Stimulated activated CD8-positive, alpha-beta memory T cell treated with anti-CD3 and anti-CD28 coated beads, Interleukin-4, amount 100 ng/mL, for 48 hours (primary cell): ENCODE results near the gene KRT37.
A peak's percentile ranks its signal among the peaks of the same experiment; 100 is the strongest.
"Not testable (repeated sequence)": the region's sequence is repeated elsewhere in the genome, so short reads cannot be mapped to it uniquely, and the experiment has no call there.

Experiments
- DNase-seq: peaks from one replicate; pipeline ENCODE4 v3.0.0-alpha.2; 2020

The KRT37 gene

DNA sequence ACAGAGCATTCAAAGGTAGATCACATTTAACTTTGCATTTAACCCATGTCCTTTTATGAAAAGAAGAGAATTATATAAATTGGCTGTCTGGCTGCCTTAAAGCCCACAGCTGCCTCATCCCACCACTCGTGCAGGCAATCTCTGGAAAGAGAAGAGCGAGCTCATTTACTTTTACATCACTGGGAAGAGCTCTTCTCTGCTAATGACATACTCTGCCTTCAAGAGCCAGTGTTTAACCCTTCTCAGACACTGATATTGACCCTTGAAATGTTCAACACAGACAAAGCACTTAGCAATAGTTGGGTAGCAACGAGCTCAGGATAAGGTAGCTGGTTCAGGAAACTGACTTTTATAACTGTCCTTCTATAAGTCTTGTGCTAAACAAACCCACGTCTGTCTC, 9.6 kb upstream of the KRT37 start:
- DNase-seq, result no peak

DNA sequence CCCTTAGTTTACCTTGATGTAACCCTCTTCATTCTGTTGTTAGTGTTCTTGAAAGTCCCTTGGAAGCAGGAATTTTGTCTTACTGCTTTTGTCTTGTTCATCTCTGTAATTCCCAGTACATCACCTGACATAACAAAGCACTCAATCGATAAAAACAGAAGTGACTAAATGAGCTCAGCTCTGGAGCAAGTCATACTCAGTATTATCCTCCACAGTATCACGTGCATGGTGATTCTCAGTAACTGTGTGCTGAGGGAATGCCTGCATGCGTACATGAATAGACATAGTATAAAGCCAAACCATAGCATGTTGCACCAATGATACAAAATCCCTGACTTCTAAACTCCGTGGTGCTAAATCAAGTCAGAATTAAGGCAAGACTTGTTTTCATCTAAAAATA, 9.2 kb upstream of the KRT37 start:
- DNase-seq, result no peak

DNA sequence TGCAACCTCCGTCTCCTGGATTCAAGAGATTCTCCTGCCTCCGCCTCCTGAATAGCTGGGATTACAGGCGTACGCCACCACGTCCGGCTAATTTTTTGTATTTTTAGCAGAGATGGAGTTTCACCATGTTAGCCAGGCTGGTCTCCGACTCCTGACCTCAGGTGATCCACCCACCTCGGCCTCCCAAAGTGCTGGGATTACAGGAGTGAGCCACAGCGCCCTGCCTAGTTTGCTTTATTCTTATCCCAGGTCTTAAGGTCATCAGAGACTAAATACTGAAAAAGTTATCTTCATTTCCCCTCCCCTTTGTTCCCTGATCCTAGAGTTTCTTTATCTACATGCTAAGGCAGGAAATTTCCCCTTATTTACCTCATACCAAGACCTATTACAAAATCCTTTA, 6.0 kb upstream of the KRT37 start:
- DNase-seq, result not testable (repeated sequence)

DNA sequence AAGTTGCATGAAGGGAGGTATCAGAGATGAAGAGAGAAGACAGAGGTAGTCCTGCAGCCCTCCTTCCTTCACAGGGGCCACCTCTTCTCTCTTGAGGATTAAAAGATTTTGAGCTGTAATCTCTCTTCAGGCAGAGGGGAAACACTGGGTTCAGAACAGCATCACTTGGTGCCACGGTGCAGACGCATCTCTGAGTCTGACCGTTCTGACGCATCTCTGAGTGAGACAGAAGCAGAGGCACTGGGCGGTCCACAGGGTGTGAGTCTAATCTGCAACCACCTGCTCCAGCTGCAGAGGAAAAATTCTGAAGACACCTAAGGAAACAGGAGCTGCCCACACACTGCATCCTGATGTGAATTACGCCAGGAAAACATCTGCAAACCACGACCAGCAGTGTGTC, 5.3 kb upstream of the KRT37 start:
- DNase-seq, result no peak

GRCh38 chr17:41428591-41429291, 4.4 kb upstream of the KRT37 start:
- DNase-seq, result no peak

DNA sequence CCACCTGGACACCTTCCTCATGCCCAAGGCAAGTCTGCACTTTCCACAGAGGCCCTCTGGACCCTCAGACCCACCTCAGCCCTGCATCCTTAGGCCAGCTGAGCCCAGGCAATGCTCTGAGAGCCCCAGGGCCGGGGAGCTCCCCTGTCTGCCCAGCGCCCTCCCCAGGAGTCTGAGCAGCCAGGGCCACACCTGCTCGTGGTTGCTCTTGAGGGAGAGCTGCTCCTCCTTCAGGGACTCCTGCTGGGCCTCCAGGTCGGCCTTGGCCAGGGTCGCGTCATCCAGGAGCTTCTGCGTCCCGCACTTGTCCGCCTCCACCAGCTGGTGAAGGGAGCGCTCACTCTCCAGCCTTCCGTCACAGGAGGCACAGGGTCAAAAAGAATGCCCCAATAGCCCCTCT, 1.8 kb downstream of the KRT37 start:
- DNase-seq, result not testable (repeated sequence)

DNA sequence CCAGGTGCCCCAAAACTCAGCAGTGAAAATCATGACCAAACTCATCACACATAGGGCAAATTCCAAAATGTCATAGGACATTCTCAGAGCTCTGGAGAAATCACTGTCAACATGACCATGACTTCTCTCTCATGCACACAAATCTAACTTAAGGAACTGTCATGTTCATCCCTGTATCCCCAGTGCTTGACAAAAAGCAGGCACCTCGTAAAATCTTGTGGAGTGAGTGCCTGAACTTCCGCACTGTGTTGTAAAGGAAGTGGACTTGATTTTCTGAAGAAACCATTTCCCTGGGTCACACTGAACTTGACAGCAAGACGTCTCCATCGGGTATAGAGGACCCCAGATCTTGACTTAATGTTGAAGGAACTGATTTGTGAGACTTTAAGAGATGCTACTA, 2.8 kb downstream of the KRT37 start:
- DNase-seq, result no peak

DNA sequence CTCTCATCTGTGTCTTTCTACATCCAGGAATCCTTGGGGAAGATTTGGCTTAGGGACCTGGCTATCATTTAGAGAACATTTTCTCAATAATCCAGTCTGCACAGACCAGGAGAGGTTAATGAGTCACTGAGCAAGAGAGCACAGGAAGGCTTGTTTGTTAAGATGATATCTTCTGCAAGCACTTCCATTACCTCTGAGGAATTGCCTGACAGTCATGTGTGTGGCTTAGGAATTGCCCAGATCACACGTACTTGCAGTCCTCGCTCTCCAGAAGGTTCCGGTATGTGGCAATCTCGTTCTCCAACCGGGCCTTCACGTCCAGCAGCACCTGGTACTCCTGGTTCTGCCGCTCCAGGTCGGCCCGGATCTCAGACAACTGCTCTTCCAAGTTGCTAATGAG, 3.3 kb downstream of the KRT37 start:
- DNase-seq, result no peak

- DNase-seq, result no peak
Observed at GRCh38 chr17:41420134-41420533, 4.3 kb downstream of the KRT37 start.

DNA sequence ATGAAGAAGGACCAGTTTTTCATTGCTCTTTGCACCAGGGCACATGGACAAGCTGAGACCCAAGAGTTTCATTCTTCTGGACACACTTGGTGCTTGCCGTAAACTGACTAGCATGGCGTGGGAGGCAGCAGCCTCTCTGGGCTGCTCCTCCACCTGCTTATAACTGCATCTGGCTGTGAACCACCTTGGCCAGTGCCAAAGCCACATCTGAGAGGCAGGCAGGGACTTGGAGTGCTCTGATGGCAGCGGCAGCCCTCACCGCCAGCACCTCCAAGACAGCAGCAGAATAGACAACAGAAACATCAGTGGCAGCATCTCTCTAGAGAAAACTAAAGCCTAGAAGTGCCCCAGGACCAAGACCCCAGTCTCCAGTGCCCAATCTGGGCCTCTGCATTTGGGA, 4.7 kb downstream of the KRT37 start:
- no peak for DNase-seq

- DNase-seq, result no peak
Observed at GRCh38 chr17:41418116-41418860, 6.1 kb downstream of the KRT37 start.

DNA sequence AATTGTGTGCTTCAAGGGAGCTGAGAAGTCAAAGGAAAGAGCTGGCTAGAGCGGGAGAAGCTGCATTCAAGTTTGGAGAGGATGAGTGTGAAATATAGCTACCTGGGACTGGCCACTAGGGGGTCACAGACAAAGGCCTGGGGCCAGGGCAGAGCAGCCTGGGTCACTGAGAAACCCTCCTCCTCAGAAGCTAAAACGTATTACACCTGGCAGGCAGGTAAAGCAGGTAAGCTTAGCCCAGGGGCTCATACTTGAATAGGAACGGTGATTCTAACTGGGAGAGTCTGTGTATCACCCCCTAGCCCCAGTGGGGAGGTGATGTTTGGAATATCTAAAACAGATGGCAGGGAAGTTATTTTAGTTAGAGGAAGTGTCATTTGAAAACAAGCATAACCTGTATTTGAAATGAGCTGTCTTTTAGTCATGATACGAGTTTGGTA, 6.8 kb downstream of the KRT37 start:
- DNase-seq, result no peak

GRCh38 chr17:41417127-41417526, 7.3 kb downstream of the KRT37 start:
- no peak for DNase-seq

- no peak for DNase-seq
Observed at GRCh38 chr17:41416479-41416878, 7.9 kb downstream of the KRT37 start.

- DNase-seq, result no peak
Observed at GRCh38 chr17:41415833-41416335, 8.5 kb downstream of the KRT37 start.

- DNase-seq, result no peak
Observed at GRCh38 chr17:41415411-41415810, 9.0 kb downstream of the KRT37 start.

DNA sequence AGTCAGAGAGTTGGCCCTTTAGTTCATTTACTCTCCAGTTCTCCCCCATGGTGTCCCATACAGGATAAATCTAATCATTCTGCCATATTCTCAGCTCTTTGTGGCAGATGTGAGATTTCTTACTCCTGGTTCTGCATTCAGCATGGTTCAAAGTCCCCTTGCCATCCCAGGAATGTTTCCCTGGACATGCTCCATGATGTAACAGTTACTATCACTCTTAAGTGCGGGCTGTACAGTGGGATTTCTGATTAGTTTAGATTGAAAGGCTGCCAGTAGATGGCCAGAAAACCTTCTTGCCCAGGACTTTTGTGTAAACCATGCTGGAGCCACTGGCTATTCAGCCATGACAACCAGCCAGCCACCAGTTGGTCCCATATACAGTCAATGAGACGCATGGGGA, 10.4 kb downstream of the KRT37 start:
- no peak for DNase-seq

DNA sequence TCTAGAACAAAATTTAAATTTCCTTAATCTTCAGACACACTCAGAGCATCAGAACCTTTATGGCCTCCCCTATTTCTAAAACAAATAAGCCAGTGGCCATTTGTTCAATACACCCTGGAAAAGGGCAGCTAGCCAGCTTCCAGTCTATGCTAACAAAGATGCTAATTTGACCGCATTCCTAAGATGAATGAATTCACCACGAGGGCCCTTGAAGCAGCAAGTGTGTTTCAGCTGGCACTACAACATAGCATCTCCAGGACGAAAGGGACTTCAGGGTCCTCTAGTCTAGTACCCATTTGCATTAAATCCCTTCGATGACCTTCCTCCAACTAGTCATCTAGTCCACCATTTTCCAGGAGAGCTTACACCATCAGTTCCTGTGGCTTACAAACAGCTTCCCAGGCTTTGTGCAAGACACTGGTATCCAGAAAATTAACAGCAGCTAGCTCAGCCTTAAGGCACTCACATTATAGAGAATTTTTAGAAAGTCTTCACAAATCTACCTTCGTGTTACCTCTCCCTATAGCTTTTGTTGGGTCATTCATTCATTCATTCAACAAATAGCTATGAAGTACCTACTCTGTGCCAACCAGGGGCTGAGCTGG, 10.9 kb downstream of the KRT37 start:
- DNase-seq, result no peak

DNA sequence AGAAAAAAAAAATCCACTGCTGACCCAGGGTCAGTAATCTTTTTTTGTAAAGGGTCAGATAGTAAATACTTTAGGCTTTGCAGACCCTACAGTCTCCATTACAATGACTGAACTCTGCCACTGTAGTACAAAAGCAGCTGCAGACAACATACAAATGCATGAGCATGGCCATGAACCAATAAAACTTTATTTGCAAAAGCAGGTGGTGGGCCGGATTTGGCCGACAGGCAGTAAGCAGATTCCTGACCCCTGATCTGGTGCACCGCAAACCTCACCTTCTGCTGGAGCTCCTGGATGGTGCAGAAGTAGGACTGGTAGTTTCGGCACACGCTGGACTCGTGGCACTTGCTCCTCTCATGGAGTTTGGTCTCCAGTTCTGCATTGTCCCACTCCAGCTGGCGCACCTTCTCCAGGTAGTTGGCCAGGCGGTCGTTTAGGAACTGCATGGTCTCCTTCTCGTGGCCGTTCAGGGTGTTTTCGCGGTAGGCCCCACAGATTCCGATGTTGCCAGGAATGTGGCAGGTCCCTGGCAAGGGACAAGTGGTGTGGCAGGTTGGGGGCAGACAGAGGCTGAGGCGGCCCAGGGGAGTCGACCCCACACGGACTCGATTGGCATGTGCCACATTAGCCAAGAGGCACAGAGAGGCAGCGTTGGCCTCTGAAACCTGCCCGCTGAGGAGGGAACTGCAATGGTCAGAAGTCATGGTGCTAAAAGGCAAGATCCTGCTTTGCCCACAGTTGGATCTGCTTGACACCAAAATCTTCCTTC, 13.1 kb downstream of the KRT37 start:
- no peak for DNase-seq

- DNase-seq, result no peak
Observed at GRCh38 chr17:41407226-41407625, 17.2 kb downstream of the KRT37 start.

DNA sequence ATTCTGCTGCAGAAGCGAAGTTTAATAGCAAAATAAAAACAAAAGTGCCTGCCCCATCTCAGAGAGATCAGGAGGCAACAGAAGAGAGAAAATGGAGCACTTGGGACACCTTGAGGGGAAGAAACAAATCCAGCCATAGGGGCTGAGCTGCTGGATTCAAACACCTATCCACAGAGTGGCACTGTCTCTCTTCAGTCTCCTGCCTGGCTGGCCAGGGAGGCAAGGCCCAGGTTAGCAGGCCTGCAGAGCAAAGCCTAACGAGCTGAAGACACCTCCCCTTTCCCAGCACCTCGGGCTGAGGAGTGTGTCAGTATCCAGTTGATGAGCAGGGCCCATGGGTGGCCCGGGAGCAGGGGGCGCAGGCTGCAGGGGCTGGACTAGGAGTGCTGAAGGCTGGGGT, 18.2 kb downstream of the KRT37 start:
- DNase-seq, result no peak

DNA sequence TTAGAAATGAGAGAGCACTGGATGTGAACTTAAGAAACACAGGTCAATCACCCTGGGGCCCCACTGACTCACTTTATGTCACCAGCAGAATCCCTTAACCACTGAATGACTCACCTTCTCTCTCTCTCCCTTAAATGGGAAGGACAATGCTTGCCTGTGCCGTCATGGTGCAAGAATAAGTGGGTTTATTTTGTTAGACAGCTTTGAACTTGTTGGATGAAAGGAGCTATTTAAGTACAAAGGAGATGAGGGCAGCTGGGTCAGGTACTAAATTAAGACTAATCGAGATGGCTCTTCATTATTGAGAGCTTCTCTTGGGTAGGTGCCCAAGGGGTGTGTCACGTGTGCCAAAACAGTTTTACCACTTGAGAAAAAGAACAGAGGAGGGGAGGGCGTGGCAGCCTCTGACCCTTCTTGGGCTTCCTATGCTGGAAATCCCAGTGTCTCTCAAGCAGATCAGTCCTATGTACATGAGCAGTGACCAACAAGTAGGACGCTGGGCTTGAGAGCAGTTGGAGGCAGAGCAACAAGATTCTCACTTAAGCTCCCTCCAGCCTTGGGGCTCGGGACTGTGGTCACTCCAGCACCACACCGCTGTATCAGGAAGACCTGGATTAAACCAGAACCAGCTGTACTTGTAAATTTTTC, 20.2 kb downstream of the KRT37 start:
- peak; percentile 66 for DNase-seq
